HAP-1 (cell line): ENCODE data around the gene INTS4.
"Not testable (repeated sequence)": the region's sequence is repeated elsewhere in the genome, so short reads cannot be mapped to it uniquely, and the experiment has no call there.

ENCODE experiments used
- DNase-seq, 2 experiments: peaks; one replicate each; pipeline ENCODE4 v3.0.0-alpha.2; 2016 to 2020; ENCODE audit warnings: low spot score in 2 of 2
- H3K27me3 ChIP-seq: fragments of 250-450 bp; sonication (Bioruptor Pico); 2 replicates; pipeline ENCODE4 v1.5.1; 2020; ENCODE audit warnings: low read depth, mild to moderate bottlenecking, moderate library complexity
- H3K36me3 ChIP-seq: fragments of 250-450 bp; sonication (Bioruptor Pico); replicated peaks from 2 replicates; pipeline ENCODE4 v1.5.1; 2020; ENCODE audit warnings: mild to moderate bottlenecking
- H3K4me1 ChIP-seq: fragments of 250-450 bp; sonication (Bioruptor Pico); 2 replicates; pipeline ENCODE4 v1.5.1; 2020; ENCODE audit warnings: mild to moderate bottlenecking
- H3K4me3 ChIP-seq: fragments of 250-450 bp; sonication (Bioruptor Pico); 2 replicates; pipeline ENCODE4 v1.5.1; 2020; ENCODE audit warnings: mild to moderate bottlenecking, moderate library complexity
- H3K9me3 ChIP-seq: fragments of 250-450 bp; sonication (Bioruptor Pico); 2 replicates; pipeline ENCODE4 v1.5.1; 2020; ENCODE audit warnings: mild to moderate bottlenecking, moderate library complexity
- in situ Hi-C: fragments of 300-500 bp; cut with MboI; formaldehyde crosslinking; loops from 3 replicates; pipeline ENCODE4 v1.14.3; 2020; ENCODE audit warnings: low sequenced_read_pairs, inconsistent platforms, mixed read lengths

INTS4 gene

DNA sequence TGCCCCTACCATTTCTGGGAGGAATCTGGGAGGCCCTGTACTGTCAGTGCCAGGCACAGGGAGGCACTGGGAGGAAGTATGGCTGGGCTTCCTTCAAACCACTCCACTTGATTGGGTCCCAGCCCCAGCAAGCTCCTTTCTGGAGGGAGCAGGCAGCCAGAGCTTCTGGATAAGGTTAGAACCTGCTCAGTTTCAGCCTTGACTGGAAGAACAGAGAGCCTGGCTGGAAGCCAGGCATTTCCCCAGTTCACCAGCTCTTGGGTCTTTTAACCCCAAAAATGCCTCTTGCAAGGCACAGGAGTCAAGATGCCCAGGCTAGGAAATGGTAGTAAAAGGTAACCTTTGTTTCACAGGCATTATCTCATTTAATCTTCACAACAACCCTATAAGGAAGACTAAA lies 37.6 kb upstream of the INTS4 start:
- H3K36me3 ChIP-seq = no peaks in the 10 kb centered on the region
- H3K4me3 ChIP-seq = no peak overlapping the region
- no peak for DNase-seq
- H3K9me3 ChIP-seq = no peaks in the 10 kb centered on the region
- in situ Hi-C loops = no loop called here
- peaks cover 11% of the 10 kb centered on the region for H3K4me1 ChIP-seq
- no peaks in the 10 kb centered on the region for H3K27me3 ChIP-seq

DNA sequence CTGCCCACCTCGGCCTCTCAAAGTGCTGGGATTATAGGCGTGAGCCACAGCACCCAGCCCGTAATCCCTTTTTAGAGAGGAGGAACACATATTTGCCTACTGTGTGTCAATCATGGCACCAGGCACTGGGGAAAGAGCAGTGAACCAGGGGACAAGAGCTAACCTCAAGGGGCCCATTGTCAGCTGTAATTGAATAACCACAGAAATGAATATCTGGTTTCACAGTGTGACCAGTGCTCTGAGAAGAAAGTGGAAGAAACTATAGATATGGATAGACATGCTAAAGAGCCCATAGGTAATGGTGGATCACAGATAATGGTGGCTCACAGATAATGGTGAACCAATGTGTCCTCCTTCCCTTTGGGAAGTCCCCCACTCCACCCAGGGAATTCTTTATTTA lies 37.2 kb upstream of the INTS4 start:
- in situ Hi-C loops = no loop called here
- DNase-seq = no peak
- Histone ChIP-seq H3K4me3 (no peak overlapping the region), H3K4me1 (peaks cover 11% of the 10 kb centered on the region), H3K9me3 (no peaks in the 10 kb centered on the region), H3K36me3 (no peaks in the 10 kb centered on the region), H3K27me3 (no peaks in the 10 kb centered on the region)

GRCh38 chr11:78030429-78031325 lies 36.2 kb upstream of the INTS4 start:
- no peaks in the 10 kb centered on the region for H3K27me3 ChIP-seq
- peak; percentile 62 to 73 for DNase-seq
- peaks cover 11% of the 10 kb centered on the region for H3K4me1 ChIP-seq
- no peaks in the 10 kb centered on the region for H3K9me3 ChIP-seq
- no peaks in the 10 kb centered on the region for H3K36me3 ChIP-seq
- in situ Hi-C loops = no loop called here
- H3K4me3 ChIP-seq = no peak overlapping the region

GRCh38 chr11:78028423-78028822 lies 34.0 kb upstream of the INTS4 start:
- in situ Hi-C loops, H3K27me3 ChIP-seq, H3K9me3 ChIP-seq, H3K4me3 ChIP-seq, H3K36me3 ChIP-seq: not testable (repeated sequence)
- DNase-seq = peak in 1 of 2 experiments; percentile 35
- peaks cover 11% of the 10 kb centered on the region for H3K4me1 ChIP-seq

DNA sequence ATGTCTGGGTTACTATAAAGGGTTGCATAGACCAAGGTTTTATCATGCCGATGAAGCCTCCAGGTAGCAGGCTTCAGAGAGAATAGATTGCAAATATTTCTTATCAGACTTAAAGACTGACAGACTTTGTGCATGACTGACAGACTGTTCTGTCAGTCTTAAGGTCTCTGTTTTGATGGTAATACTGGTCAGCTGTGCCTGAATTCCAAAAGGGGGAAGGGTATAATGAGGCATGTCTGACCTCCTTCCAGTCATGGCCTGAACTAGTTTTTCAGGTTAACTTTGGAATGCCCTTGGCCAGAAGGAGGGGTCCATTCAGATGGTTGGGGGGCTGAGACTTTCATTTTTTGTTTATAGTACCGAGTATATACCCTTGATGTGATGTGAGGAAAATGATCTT lies 33.3 kb upstream of the INTS4 start:
- Histone ChIP-seq H3K4me1 (peaks cover 11% of the 10 kb centered on the region), H3K27me3 (no peaks in the 10 kb centered on the region)

GRCh38 chr11:78025378-78025777 lies 30.9 kb upstream of the INTS4 start:
- H3K27me3 ChIP-seq = no peaks in the 10 kb centered on the region
- H3K4me3 ChIP-seq = no peak overlapping the region
- in situ Hi-C loops = no loop called here
- no peak for DNase-seq
- H3K36me3 ChIP-seq = no peaks in the 10 kb centered on the region
- peaks cover 8% of the 10 kb centered on the region for H3K4me1 ChIP-seq
- no peaks in the 10 kb centered on the region for H3K9me3 ChIP-seq

More for the DNA sequence above, 33.3 kb upstream of the INTS4 start:
- in situ Hi-C loops = no loop called here
- H3K9me3 ChIP-seq = no peaks in the 10 kb centered on the region
- DNase-seq = no peak
- no peak overlapping the region for H3K4me3 ChIP-seq
- no peaks in the 10 kb centered on the region for H3K36me3 ChIP-seq

GRCh38 chr11:78023426-78023825 lies 29.0 kb upstream of the INTS4 start:
- H3K27me3 ChIP-seq = no peaks in the 10 kb centered on the region
- no peak overlapping the region for H3K4me3 ChIP-seq
- no peak for DNase-seq
- in situ Hi-C loops = no loop called here
- no peaks in the 10 kb centered on the region for H3K4me1 ChIP-seq
- no peaks in the 10 kb centered on the region for H3K9me3 ChIP-seq
- no peaks in the 10 kb centered on the region for H3K36me3 ChIP-seq

DNA sequence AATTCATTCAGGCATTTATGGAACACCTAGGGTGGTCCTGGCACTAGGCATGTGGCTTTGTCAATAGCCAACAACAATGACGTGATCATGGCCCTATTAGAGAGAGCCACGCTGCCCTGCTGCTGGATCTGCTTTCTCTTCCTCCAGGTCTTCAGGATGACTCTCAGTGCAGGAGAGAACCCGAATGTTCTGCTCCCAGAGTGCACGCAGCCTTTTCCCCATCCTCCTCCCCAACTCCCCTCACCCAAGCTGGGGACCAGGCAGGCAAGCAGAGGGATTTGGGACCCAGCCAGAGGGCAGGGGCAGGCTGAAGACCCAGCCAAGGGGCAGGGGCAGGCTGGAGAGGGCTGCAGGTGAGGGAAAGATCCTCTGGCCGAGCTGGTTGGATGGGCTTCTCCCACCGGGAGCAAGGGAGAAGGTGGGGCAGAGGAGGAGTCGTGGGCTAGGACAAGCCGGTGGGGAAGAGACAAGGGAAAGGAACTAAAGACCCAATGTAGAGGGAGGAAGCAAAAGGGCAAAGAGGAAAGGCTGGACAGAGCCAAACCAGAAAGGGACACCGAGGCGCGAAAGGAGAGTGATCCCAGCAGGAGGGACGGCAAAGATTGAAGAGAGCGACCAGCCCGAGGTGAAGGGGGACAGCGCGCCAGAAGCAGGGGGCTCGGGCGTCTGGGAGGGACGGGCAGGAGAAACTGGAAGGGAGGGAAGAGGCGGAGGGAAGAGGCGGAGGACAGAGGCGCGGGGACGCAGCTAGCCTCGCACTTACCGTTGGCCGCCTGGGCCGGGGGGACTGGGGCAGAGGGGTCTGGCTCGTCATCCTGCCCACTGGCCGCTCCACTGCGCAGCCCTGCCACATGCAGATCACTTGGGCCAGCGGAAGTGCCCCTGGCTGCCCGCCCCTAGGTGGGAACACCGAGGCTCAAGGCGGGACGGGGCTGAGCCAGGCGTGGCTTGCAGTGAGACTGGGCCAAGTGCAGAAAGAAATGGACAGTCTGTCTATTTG lies 28.2 kb upstream of the INTS4 start, which contains the start of gene KCTD14:
Gene KCTD14 (minus strand): TSS at position 880 of the 1,000 bp plus-strand sequence. CDS start 27 bp downstream, at position 853.
- Histone ChIP-seq H3K9me3 (no peaks in the 10 kb centered on the region), H3K4me3 (no peak within 1 kb of the TSS), H3K4me1 (no peaks in the 10 kb centered on the region), H3K36me3 (no peaks in the 10 kb centered on the region), H3K27me3 (no peaks in the 10 kb centered on the region)
- DNase-seq = no peak
- in situ Hi-C loops = no loop called here

GRCh38 chr11:78021611-78022010 lies 27.1 kb upstream of the INTS4 start:
- Histone ChIP-seq H3K4me1 (no peaks in the 10 kb centered on the region), H3K36me3 (no peaks in the 10 kb centered on the region), H3K9me3 (no peaks in the 10 kb centered on the region), H3K4me3 (no peak overlapping the region), H3K27me3 (no peaks in the 10 kb centered on the region)
- in situ Hi-C loops = no loop called here
- DNase-seq = no peak

DNA sequence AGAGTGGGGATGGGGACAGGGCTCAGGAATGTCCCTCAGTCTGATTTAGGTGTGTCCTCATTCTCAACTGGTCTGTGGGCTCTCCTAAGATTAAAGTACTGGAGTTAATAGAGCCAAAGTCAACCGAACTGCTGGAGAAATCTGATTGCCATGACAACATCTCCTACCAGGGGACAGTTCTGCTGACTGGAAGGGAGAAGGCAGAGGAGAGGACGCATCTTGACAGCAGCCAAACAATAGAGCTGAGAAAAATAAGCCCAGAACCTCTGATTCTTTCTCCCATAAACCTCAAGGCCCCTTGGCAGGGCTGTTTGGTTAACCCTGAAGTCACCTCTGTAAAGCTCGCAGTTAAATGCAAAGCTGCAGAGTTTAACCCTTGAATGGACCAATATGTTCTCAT lies 25.8 kb upstream of the INTS4 start:
- no peaks in the 10 kb centered on the region for H3K27me3 ChIP-seq
- H3K4me3 ChIP-seq = no peak overlapping the region
- H3K4me1 ChIP-seq = no peaks in the 10 kb centered on the region
- in situ Hi-C loops = no loop called here
- no peak for DNase-seq
- no peaks in the 10 kb centered on the region for H3K9me3 ChIP-seq
- H3K36me3 ChIP-seq = no peaks in the 10 kb centered on the region

- Histone ChIP-seq H3K9me3 (no peaks in the 10 kb centered on the region), H3K4me3 (no peak overlapping the region), H3K4me1 (no peaks in the 10 kb centered on the region), H3K27me3 (no peaks in the 10 kb centered on the region), H3K36me3 (no peaks in the 10 kb centered on the region)
- in situ Hi-C loops = no loop called here
- no peak for DNase-seq
Observed at GRCh38 chr11:78019808-78020207, 25.3 kb upstream of the INTS4 start.

DNA sequence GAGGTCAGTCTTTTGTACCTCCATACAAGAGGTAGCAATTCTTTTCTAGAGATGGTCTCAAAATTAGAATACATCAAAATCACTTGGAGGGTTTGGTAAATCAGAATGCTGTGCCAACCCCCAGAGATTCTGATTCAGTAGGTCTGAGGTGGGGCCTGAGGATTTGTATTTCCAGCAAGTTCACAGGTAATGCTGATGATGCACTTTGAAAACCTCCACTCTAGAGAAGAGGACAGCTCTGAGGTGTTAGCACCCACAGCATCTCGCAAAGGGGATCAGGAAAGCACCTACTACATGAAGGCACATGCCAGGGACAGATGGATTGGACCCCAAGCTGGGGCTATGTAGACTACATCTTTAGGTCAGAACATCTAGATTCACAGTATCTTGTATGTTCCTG lies 21.4 kb upstream of the INTS4 start:
- H3K4me1 ChIP-seq = no peaks in the 10 kb centered on the region
- DNase-seq = no peak
- no peaks in the 10 kb centered on the region for H3K27me3 ChIP-seq
- H3K9me3 ChIP-seq = no peaks in the 10 kb centered on the region
- no peaks in the 10 kb centered on the region for H3K36me3 ChIP-seq
- in situ Hi-C loops = no loop called here
- no peak overlapping the region for H3K4me3 ChIP-seq

DNA sequence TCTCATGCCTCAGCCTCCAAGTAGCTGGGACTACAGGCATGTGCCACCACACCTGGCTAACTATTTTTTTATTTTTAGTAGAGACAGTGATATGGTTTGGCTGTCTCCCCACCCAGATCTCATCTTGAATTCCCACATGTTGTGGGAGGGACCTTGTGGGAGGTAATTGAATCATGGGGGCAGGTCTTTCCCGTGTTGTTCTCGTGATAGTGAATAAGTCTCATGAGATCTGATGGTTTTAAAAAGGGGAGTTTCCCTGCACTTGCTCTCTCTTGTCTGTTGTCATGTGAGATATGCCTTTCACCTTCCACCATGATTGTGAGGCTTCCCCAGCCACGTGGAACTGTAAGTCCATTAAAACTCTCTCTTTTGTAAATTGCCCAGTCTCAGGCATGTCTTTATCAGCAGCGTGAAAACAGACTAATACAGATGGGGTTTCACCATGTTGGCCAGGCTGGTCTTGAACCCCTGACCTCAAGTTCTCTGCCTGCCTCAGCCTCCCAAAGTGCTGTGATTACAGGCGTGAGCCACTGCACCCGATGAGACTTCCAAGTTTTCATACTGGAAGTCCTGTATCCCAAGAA lies 20.6 kb upstream of the INTS4 start:
- H3K4me1 ChIP-seq, in situ Hi-C loops, H3K27me3 ChIP-seq, H3K9me3 ChIP-seq, DNase-seq, H3K36me3 ChIP-seq, H3K4me3 ChIP-seq: not testable (repeated sequence)
